HG03432 (cell line): ENCODE data around the gene KRT79.

Experiments used
- ATAC-seq: cut with Tn5 transposase; IDR thresholded peaks from one replicate; pipeline ENCODE4 v1.9.1; 2021; ENCODE audit warnings: mild to moderate bottlenecking, moderate library complexity; ENCODE audit not compliant: unreplicated experiment

Gene KRT79

GRCh38 chr12:52792185-52793029 is 41.7 kb downstream of the KRT79 start:
- no peak for ATAC-seq

GRCh38 chr12:52791271-52792184 is 42.6 kb downstream of the KRT79 start:
- no peak for ATAC-seq

GRCh38 chr12:52790427-52791270 is 43.5 kb downstream of the KRT79 start:
- ATAC-seq, result no peak

- no peak for ATAC-seq
These were observed 44.3 kb downstream of the KRT79 start for GRCh38 chr12:52789637-52790426.

DNA sequence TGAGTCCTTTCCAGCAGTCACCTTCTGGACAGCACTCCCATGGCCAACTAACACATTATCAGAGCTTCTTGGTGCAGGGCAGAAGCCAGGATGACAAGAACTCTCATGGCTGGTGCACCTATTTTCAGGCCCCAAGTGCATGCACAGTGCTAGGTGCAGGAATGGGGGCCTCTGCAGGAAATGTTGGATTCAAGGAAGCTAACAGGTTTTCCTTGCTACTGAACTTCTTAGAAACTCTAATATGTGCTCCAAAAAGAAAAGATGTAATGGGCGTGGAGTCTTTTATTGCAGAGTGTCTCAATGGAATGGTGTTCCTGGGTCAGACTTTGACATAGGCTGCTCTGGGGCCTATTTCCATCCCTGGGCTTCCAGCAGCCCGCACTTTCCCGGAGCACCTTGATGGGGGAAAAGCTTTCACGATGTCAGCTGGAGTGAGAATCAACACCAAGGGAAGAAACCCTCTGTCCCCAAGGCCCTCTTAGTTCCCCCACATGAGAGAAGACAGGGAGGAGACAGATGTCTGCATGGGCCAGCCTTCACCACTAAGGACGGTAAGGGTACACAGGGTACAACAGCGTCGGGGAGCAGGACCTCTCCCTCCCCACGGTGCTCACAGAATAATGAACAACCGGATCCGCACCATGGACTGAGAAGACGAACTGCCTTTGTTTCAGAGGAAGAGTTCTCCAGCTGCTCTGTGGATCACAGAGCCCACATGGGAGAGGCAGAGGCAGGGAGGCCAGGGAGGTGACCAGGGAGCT is 45.1 kb downstream of the KRT79 start:
- ATAC-seq, result no peak

DNA sequence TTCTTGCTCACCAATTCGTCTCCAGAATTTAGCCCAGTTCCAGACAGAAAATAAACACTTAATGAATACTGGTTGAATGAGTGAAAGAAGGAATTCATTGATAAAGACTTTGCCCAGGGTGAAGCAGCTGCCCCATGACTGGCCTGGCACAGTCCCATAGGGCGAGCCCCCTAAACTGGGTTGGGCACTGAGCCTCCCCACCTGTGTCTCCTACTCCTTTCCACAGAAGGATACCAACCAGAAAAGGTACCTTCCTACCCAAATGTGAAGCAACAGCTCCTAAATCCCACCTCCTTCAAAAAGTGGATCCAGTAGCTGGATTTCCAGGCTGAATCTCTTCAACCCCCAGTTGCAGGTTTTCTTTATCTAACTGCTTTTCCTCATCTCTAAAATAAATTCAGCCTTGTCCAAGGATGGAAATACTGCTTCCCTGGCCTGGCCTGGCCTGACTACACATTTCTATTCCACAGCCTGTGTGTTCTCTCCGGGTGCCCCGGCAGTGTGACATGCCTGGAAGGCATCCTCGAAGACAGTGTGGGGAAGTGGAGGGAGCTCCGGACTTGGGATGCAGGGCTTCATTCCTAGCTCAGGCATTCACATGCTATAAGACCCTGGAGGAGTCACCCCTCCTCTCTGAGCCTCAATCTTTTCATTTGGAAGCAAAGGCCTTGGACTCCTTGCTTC is 45.8 kb downstream of the KRT79 start:
- no peak for ATAC-seq

DNA sequence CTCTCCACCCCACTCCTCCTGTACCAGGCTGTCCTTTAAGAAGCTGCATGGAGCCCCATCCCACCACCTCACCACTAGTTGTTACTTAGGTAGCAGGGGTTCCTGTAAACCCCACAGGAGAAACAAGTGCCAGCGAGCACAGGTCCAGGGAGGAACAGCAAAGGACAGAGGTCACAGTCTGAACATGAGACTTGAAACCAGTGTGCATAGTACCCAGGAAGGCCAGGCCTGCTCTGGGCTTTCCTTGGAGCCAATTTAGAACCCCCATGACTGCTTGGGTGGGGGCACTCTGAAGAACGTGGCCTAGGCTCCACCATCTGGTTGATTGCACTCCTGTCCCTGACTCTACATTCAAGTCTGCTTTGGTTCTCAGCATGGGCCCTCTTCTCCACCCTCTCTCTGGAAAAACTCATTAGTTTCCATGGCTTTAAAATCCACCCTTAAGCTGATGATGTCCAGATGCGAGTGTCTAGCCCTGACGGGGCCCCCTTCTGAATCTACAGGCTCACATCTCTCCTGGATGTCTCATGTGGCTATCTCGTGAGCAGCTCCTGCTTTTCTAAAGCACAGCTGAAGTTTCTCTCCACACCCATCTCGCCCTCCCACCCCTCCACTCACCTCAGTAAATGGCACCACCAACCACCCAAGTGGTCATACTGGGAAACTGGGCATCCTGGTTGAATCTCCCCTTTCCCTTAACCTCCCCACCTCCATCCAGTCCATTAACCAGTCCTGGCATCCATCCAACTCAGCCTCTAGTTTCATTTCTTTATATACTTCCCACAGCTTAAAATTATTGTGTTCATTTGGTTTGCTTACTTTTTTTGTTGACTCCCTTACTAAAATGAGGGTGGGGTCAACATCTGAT is 46.6 kb downstream of the KRT79 start:
- no peak for ATAC-seq

GRCh38 chr12:52784909-52785308 is 49.2 kb downstream of the KRT79 start:
- ATAC-seq, result no peak

GRCh38 chr12:52783563-52784316 is 50.4 kb downstream of the KRT79 start:
- ATAC-seq, result no peak

GRCh38 chr12:52782502-52782901 is 51.6 kb downstream of the KRT79 start:
- ATAC-seq, result no peak

DNA sequence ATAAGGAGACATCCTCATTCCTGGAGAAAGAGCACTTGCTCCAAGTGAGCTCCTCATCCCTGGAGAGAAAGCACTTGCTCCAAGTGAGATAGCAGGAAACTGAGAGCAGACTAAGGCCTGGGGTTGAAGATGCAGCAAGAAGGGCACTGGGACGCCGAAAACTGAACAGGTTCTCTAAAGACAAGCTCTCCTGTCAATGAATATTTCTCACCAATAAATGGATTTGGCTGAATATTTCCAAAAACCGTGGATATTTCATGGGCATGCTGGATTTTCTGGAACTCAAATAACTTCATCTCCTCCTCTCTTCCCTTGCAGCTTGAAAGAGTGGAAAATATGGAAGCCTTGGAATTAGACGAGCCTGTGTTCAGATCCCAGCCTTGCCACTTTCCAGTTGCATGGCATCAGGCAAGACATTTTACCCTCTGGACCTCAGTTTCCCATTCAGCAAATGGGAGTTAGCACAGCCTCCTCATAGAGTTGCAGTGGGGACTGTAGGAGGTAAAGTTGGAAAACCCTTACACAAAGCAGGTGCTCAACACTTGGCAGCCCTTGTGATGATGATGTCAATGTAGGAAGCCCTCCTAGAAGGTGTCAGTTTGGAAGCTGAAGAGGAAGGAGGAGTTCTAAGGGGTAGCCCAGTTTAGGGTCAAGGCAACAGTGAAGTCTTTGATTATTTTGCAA is 52.6 kb downstream of the KRT79 start:
- no peak for ATAC-seq

GRCh38 chr12:52779914-52780313 is 54.2 kb downstream of the KRT79 start:
- ATAC-seq, result no peak

GRCh38 chr12:52778833-52779232 is 55.3 kb downstream of the KRT79 start:
- ATAC-seq, result no peak

- ATAC-seq, result no peak
These were observed 56.5 kb downstream of the KRT79 start for GRCh38 chr12:52777566-52777965.

GRCh38 chr12:52776913-52777395 is 57.2 kb downstream of the KRT79 start, which contains the start of gene KRT76:
TSS of gene KRT76 (minus strand) at chr12:52777345. CDS start at chr12:52777291, 54 bp downstream.
- no peak for ATAC-seq

DNA sequence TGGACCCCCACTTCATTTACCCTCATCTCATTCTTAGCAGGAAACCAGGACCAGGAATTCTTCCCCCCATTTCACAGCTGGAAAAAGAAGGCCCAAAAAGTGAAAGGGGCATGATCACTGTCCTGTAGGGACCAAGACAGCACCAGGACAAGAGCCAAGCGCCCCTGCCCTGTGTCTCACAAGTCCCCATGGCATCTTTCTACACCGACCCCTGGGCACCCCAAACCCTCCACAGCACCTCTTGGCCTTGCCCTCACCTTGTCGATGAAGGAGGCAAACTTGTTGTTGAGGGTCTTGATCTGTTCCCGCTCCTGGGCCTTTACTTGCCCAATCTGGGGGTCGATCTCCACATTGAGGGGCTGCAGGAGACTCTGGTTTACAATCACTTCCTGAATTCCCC is 57.7 kb downstream of the KRT79 start:
- no peak for ATAC-seq
